Endothelial cell of umbilical vein (primary cell): ENCODE measurements around the gene CARMIL1.

ENCODE experiments used
- CTCF ChIP-seq, 2 donors: IDR thresholded peaks; 1 replicate in 1 of 2; 2 replicates in 1 of 2; pipeline ENCODE4 v1.5.1; 2011; ENCODE audit warnings: low read length in 2 of 2, mild to moderate bottlenecking in 2 of 2, moderate library complexity in 2 of 2, control low read depth in 1 of 2, inconsistent platforms in 1 of 2, low read depth in 1 of 2; ENCODE audit not compliant: insufficient read depth in 1 of 2; ENCODE audit errors: extremely low read depth in 1 of 2
- FOS ChIP-seq: IDR thresholded peaks from 2 replicates; pipeline ENCODE4 v1.6.1; 2011; ENCODE audit warnings: mild to moderate bottlenecking, low read length, moderate library complexity, borderline replicate concordance; ENCODE audit not compliant: insufficient read depth
- POLR2A ChIP-seq: IDR thresholded peaks from 2 replicates; pipeline ENCODE4 v1.6.1; 2012; ENCODE audit warnings: low read depth, mild to moderate bottlenecking, control low read depth, low read length
- POLR2AphosphoS5 ChIP-seq: IDR thresholded peaks from 2 replicates; pipeline ENCODE4 v1.6.1; 2012; ENCODE audit warnings: low read depth, mild to moderate bottlenecking, control low read depth, low read length, moderate library complexity; ENCODE audit not compliant: insufficient read depth

GRCh38 chr6:25270559-25270958 is 8.6 kb upstream of the CARMIL1 start:
- TF ChIP-seq POLR2A (no peak), CTCF (IDR thresholded peaks at IDR 0.05; ENCODE audit: extremely low read depth in 1 of 2, insufficient read depth in 1 of 2, low read depth in 1 of 2, low read length in 2 of 2) (no peak), POLR2AphosphoS5 (no peak), FOS (no peak)
